Muscle of arm (tissue), 12 donors: Measurements from ENCODE around the gene ABCC5. TPM values are rescaled to one million over a fixed set of nuclear protein-coding genes. Genes with fewer than 3 reads are reported as not detected.
"Not testable (repeated sequence)": the region's sequence is repeated elsewhere in the genome, so short reads cannot be mapped to it uniquely, and the experiment has no call there.

Experiments
- DNase-seq: peaks from one replicate; pipeline ENCODE4 v3.0.0-alpha.2; 2013
- polyA plus RNA-seq, 12 donors: library from polyadenylated mRNA; unstranded; fragments of 120-200 nt; gene quantifications; one replicate each; pipeline ENCODE4 v1.2.1, GENCODE V29; 2013; ENCODE audit not compliant: insufficient read length in 12 of 12

ABCC5 gene
- polyA plus RNA-seq, 12 donors, result 17.0 to 42.6 (median 25.5) TPM; not detected in 1

GRCh38 chr3:183896610-183897009 is 121.1 kb downstream of the ABCC5 start:
- DNase-seq, result no peak

GRCh38 chr3:183896184-183896583 is 121.5 kb downstream of the ABCC5 start:
- no peak for DNase-seq

GRCh38 chr3:183895774-183896173 is 121.9 kb downstream of the ABCC5 start:
- no peak for DNase-seq

GRCh38 chr3:183895296-183895695 is 122.4 kb downstream of the ABCC5 start:
- DNase-seq, result peak; percentile 29

- no peak for DNase-seq
Observed at GRCh38 chr3:183892610-183893214, 125.0 kb downstream of the ABCC5 start.

GRCh38 chr3:183885766-183886165 is 131.9 kb downstream of the ABCC5 start:
- no peak for DNase-seq

- DNase-seq, result peak; percentile 93
Observed at GRCh38 chr3:183884427-183885296, 133.0 kb downstream of the ABCC5 start, which contains the start of gene PARL. TSS of gene PARL (minus strand) at chr3:183884880. CDS start at chr3:183884846, 34 bp downstream.

GRCh38 chr3:183884097-183884426 is 133.6 kb downstream of the ABCC5 start:
- DNase-seq, result no peak

- DNase-seq, result no peak
Observed at GRCh38 chr3:183883291-183884096, 134.2 kb downstream of the ABCC5 start.

GRCh38 chr3:183880121-183880520 is 137.6 kb downstream of the ABCC5 start:
- DNase-seq, result no peak

- DNase-seq, result no peak
Observed at GRCh38 chr3:183879243-183879642, 138.4 kb downstream of the ABCC5 start.

- DNase-seq, result peak; percentile 7
Observed at GRCh38 chr3:183878071-183878470, 139.6 kb downstream of the ABCC5 start.

GRCh38 chr3:183877227-183877626 is 140.5 kb downstream of the ABCC5 start:
- DNase-seq, result not testable (repeated sequence)

- no peak for DNase-seq
Observed at GRCh38 chr3:183875411-183875810, 142.3 kb downstream of the ABCC5 start.

- no peak for DNase-seq
Observed at GRCh38 chr3:183873914-183874313, 143.8 kb downstream of the ABCC5 start.

GRCh38 chr3:183871541-183871940 is 146.1 kb downstream of the ABCC5 start:
- no peak for DNase-seq

- DNase-seq, result no peak
Observed at GRCh38 chr3:183870563-183870962, 147.1 kb downstream of the ABCC5 start.

Other genes with a start within 250 kb of the ABCC5 start
- gene MAP6D1, start 192.3 kb downstream of the ABCC5 start, polyA plus RNA-seq, result 10 to 100 TPM in 11 of 12 donors, not detected in 1; 11.8 to 35.4 (median 22.8) TPM
- gene PARL, start 133.0 kb downstream of the ABCC5 start, polyA plus RNA-seq, result 10 to 100 TPM in 11 of 12 donors, not detected in 1; 29.4 to 72.3 (median 31.5) TPM
- not detected for gene HTR3D, start 13.9 kb upstream of the ABCC5 start, polyA plus RNA-seq
- gene HTR3C, start 35.2 kb upstream of the ABCC5 start, polyA plus RNA-seq, result not detected
- gene HTR3E, start 79.2 kb upstream of the ABCC5 start, polyA plus RNA-seq, result under 1 TPM in 2 of 12 donors, not detected in 10; 0.09 to 0.21 TPM
- 10 to 100 TPM in 11 of 12 donors, not detected in 1; 32.5 to 47.9 (median 36.3) TPM for gene EIF2B5, start 117.5 kb upstream of the ABCC5 start, polyA plus RNA-seq
- 100 to 1,000 TPM in 1 of 12 donors, 10 to 100 TPM in 10, not detected in 1; 65.3 to 104 (median 83.6) TPM for gene DVL3, start 137.5 kb upstream of the ABCC5 start, polyA plus RNA-seq
- 100 to 1,000 TPM in 11 of 12 donors, not detected in 1; 170 to 233 (median 199) TPM for gene AP2M1, start 157.0 kb upstream of the ABCC5 start, polyA plus RNA-seq
- 10 to 100 TPM in 11 of 12 donors, not detected in 1; 35.8 to 55.4 (median 43.2) TPM for gene ABCF3, start 168.3 kb upstream of the ABCC5 start, polyA plus RNA-seq
- gene VWA5B2, start 211.7 kb upstream of the ABCC5 start, polyA plus RNA-seq, result 1 to 10 TPM in 1 of 12 donors, under 1 TPM in 10, not detected in 1; 0.18 to 3.1 (median 0.43) TPM
- gene ALG3, start 231.1 kb upstream of the ABCC5 start, polyA plus RNA-seq, result 10 to 100 TPM in 11 of 12 donors, not detected in 1; 19.4 to 37.9 (median 22.4) TPM
- gene EEF1AKMT4, start 231.8 kb upstream of the ABCC5 start, polyA plus RNA-seq, result 1 to 10 TPM in 9 of 12 donors, under 1 TPM in 1, not detected in 2; 0.84 to 2.5 (median 1.4) TPM
- under 1 TPM in 4 of 12 donors, not detected in 8; 0.12 to 0.34 (median 0.15) TPM for gene CAMK2N2, start 243.7 kb upstream of the ABCC5 start, polyA plus RNA-seq